ENCODE data around the gene ANKRD34A.

Gene ANKRD34A

GRCh38 chr1:145912128-145912641, 52.2 kb downstream of the ANKRD34A start:
- no peak for DNase-seq (ENCODE audit: extremely low read depth in 1 of 2, low read depth in 1 of 2)

Measured in stimulated activated CD8-positive, alpha-beta memory T cell treated with anti-CD3 and anti-CD28 coated beads, Interleukin-7, amount 100 ng/mL, for 48 hours (primary cell).